H1 (cell line): ENCODE measurements around the gene PSMC3IP. TPM values are rescaled to one million over a fixed set of nuclear protein-coding genes. Genes with fewer than 3 reads are reported as not detected.

ENCODE experiments used
- CHD1 ChIP-seq: IDR thresholded peaks from 2 replicates; pipeline ENCODE4 v1.6.1; 2012; ENCODE audit warnings: low read depth, low read length, improper control_type of control experiment
- KDM4A ChIP-seq: IDR thresholded peaks from one replicate; pipeline ENCODE4 v1.7.1; 2012; ENCODE audit warnings: low read depth, mild to moderate bottlenecking, moderate library complexity, low read length, inconsistent platforms; ENCODE audit not compliant: severe bottlenecking
- polyA plus RNA-seq, 7 experiments: library from polyadenylated mRNA; depleted of rRNA in 3 of 7; stranded (reverse) in 5 of 7; unstranded in 2 of 7; fragments of >200 nt in 5 of 7; fragments of 200-250 nt in 2 of 7; gene quantifications; 1 replicate in 5 of 7; 2 replicates in 1 of 7; 4 replicates in 1 of 7; pipeline versions ENCODE4 v1.2.1 to v1.2.3, GENCODE V29; 2011 to 2013; ENCODE audit warnings: missing spikeins in 2 of 7, mixed read lengths in 2 of 7
- total RNA-seq: library from RNA; stranded (reverse); fragmentation: NEBNext Ultra II Directional; extraction: Animal tissue kit (Norgen Biotek cat#: 25700); gene quantifications from 2 replicates; pipeline ENCODE4 v1.2.1, GENCODE V29; 2021

The PSMC3IP gene
- total and polyA plus RNA-seq, 2 of the 8 experiments (the other 6 are each of a cell fraction or from before 2014, with no cell fraction given) = 11.5 to 21.9 TPM

- TF ChIP-seq KDM4A (no peak), CHD1 (no peak)
Measured at GRCh38 chr17:42578282-42578869, 847 bp upstream of the PSMC3IP start (continued).
